GM23338 (cell line): Measurements from ENCODE around the gene ZNF619. TPM values are rescaled to one million over a fixed set of nuclear protein-coding genes. Genes with fewer than 3 reads are reported as not detected.

Source experiments
- ATAC-seq: fragments of 200-7000 bp; cut with Tn5 transposase; 3 replicates; pipeline ENCODE4 v1.9.1; 2020
- DNase-seq: peaks from one replicate; pipeline ENCODE4 v3.0.0-alpha.2; 2015; ENCODE audit warnings: low spot score
- H2AFZ ChIP-seq: fragments of 200-600 bp; sonication (generic); 2 replicates; pipeline ENCODE4 v1.8.0; 2016; ENCODE audit warnings: antibody characterized with exemption, mild to moderate bottlenecking, moderate library complexity
- H3F3A ChIP-seq: fragments of 200-600 bp; sonication (generic); replicated peaks from 2 replicates; pipeline ENCODE4 v1.8.0; 2017; ENCODE audit warnings: antibody characterized with exemption, mixed run types, low read depth
- H3K27ac ChIP-seq: fragments of 200-600 bp; sonication (generic); 2 replicates; pipeline ENCODE4 v1.6.1; 2016; ENCODE audit warnings: low read depth
- H3K27me3 ChIP-seq: fragments of 200-600 bp; sonication (generic); 2 replicates; pipeline ENCODE4 v1.8.0; 2016; ENCODE audit warnings: mild to moderate bottlenecking, mixed run types, moderate library complexity; ENCODE audit not compliant: insufficient read depth
- H3K36me3 ChIP-seq: fragments of 200-600 bp; sonication (generic); 2 replicates; pipeline ENCODE4 v1.8.0; 2016; ENCODE audit warnings: mild to moderate bottlenecking; ENCODE audit not compliant: insufficient read depth
- H3K4me1 ChIP-seq: fragments of 200-600 bp; sonication (generic); 2 replicates; pipeline ENCODE4 v1.8.0; 2016; ENCODE audit warnings: mild to moderate bottlenecking, moderate library complexity; ENCODE audit not compliant: insufficient read depth
- H3K4me2 ChIP-seq: fragments of 200-600 bp; sonication (generic); 2 replicates; pipeline ENCODE4 v1.7.1; 2017; ENCODE audit warnings: mixed run types
- H3K4me3 ChIP-seq: fragments of 200-600 bp; sonication (generic); 2 replicates; pipeline ENCODE4 v1.6.1; 2016; ENCODE audit warnings: mixed run types
- H3K79me2 ChIP-seq: fragments of 200-600 bp; sonication (generic); replicated peaks from 2 replicates; pipeline ENCODE4 v1.8.0; 2017; ENCODE audit warnings: mild to moderate bottlenecking; ENCODE audit not compliant: insufficient read depth
- H3K9me2 ChIP-seq: fragments of 200-600 bp; sonication (generic); 2 replicates; pipeline ENCODE4 v1.8.0; 2017; ENCODE audit not compliant: insufficient read depth
- H4K20me1 ChIP-seq: fragments of 200-600 bp; sonication (generic); replicated peaks from 2 replicates; pipeline ENCODE4 v1.8.0; 2017; ENCODE audit warnings: mild to moderate bottlenecking; ENCODE audit not compliant: insufficient read depth
- H3K27ac Mint-ChIP-seq: 2 replicates; pipeline ENCODE4 v1.8.0; 2020; ENCODE audit warnings: inconsistent platforms, mild to moderate bottlenecking, moderate library complexity, mixed read lengths
- H3K27me3 Mint-ChIP-seq: 3 replicates; pipeline ENCODE4 v1.8.0; 2022; ENCODE audit warnings: low read depth, mild to moderate bottlenecking, moderate library complexity, mixed read lengths, inconsistent platforms; ENCODE audit not compliant: insufficient read depth, poor library complexity
- H3K36me3 Mint-ChIP-seq: 3 replicates; pipeline ENCODE4 v1.8.0; 2021; ENCODE audit warnings: low read depth, mild to moderate bottlenecking, inconsistent platforms, moderate library complexity, mixed read lengths
- H3K4me1 Mint-ChIP-seq: 3 replicates; pipeline ENCODE4 v1.8.0; 2020; ENCODE audit warnings: mild to moderate bottlenecking, inconsistent platforms, mixed read lengths
- H3K4me3 Mint-ChIP-seq: 3 replicates; pipeline ENCODE4 v1.8.0; 2021; ENCODE audit warnings: moderate library complexity, mild to moderate bottlenecking, inconsistent platforms, mixed read lengths
- H3K9me3 Mint-ChIP-seq: 3 replicates; pipeline ENCODE4 v1.8.0; 2020; ENCODE audit warnings: moderate library complexity, mild to moderate bottlenecking, inconsistent platforms, mixed read lengths
- CREB1 ChIP-seq: fragments of 250-450 bp; sonication (Bioruptor Pico); IDR thresholded peaks from 2 replicates; pipeline ENCODE4 v1.5.0; 2020; ENCODE audit warnings: low read depth, mild to moderate bottlenecking, moderate library complexity
- ETS1 ChIP-seq: IDR thresholded peaks from 2 replicates; pipeline ENCODE4 v1.6.1; 2016; ENCODE audit warnings: antibody characterized with exemption
- EZH2 ChIP-seq: fragments of 200-600 bp; sonication (generic); IDR thresholded peaks from one replicate; pipeline ENCODE4 v1.8.0; 2017; ENCODE audit warnings: antibody characterized with exemption, mild to moderate bottlenecking, low read depth; ENCODE audit not compliant: unreplicated experiment
- EZH2phosphoT487 ChIP-seq: fragments of 200-600 bp; sonication (generic); IDR thresholded peaks from one replicate; pipeline ENCODE4 v1.8.1; 2018; ENCODE audit warnings: antibody characterized with exemption; ENCODE audit not compliant: unreplicated experiment
- JUNB ChIP-seq: IDR thresholded peaks from one replicate; pipeline ENCODE4 v1.6.1; 2016; ENCODE audit warnings: antibody characterized with exemption; ENCODE audit not compliant: unreplicated experiment
- NANOG ChIP-seq: IDR thresholded peaks from 2 replicates; pipeline ENCODE4 v1.6.1; 2016; ENCODE audit warnings: antibody characterized with exemption, borderline replicate concordance
- POLR2AphosphoS5 ChIP-seq: IDR thresholded peaks from 2 replicates; pipeline ENCODE4 v1.6.1; 2016; ENCODE audit warnings: antibody characterized with exemption, low read depth
- STAT1 ChIP-seq: IDR thresholded peaks from one replicate; pipeline ENCODE4 v1.6.1; 2016; ENCODE audit warnings: antibody characterized with exemption; ENCODE audit not compliant: unreplicated experiment
- ZNF114 ChIP-seq: fragments of 250-450 bp; sonication (Bioruptor Pico); IDR thresholded peaks from 2 replicates; pipeline ENCODE4 v1.5.0; 2020; ENCODE audit warnings: mild to moderate bottlenecking, moderate library complexity
- ZNF331 ChIP-seq: fragments of 250-450 bp; sonication (Bioruptor Pico); IDR thresholded peaks from 2 replicates; pipeline ENCODE4 v1.5.0; 2020; ENCODE audit warnings: low read depth, mild to moderate bottlenecking, moderate library complexity
- polyA plus RNA-seq: library from polyadenylated mRNA; unstranded; fragments of >200 nt; fragmentation: Nextera tagmentation; extraction: Ambion mirVana; gene quantifications from 2 replicates; pipeline ENCODE4 v1.2.1, GENCODE V29; 2016
- total RNA-seq: library from RNA; depleted of rRNA; stranded (reverse); fragments of >200 nt; shearing (Covaris generic); gene quantifications from 2 replicates; pipeline ENCODE4 v1.2.3, GENCODE V29; 2014
- TF ChIP-seq, protein P1 (sequence below), 2 experiments: fragments of 200-600 bp in 1 of 2; sonication (generic) in 1 of 2; conservative IDR thresholded peaks; 2 replicates each; pipeline versions ENCODE4 v1.5.1 to v1.6.1; 2016 to 2017; ENCODE audit warnings: antibody characterized with exemption in 2 of 2, low read depth in 2 of 2, mild to moderate bottlenecking in 2 of 2, moderate library complexity in 1 of 2
- TF ChIP-seq, protein P2 (sequence below): IDR thresholded peaks from one replicate; pipeline ENCODE4 v1.6.1; 2018; ENCODE audit warnings: antibody characterized with exemption; ENCODE audit not compliant: unreplicated experiment
- TF ChIP-seq, protein P3 (sequence below): fragments of 250-450 bp; sonication (Bioruptor Pico); IDR thresholded peaks from 2 replicates; pipeline ENCODE4 v1.5.0; 2020; ENCODE audit warnings: mild to moderate bottlenecking, moderate library complexity

Gene ZNF619
- total and polyA plus RNA-seq, 2 experiments from 2014 or later = 1.3 to 7.4 TPM

DNA sequence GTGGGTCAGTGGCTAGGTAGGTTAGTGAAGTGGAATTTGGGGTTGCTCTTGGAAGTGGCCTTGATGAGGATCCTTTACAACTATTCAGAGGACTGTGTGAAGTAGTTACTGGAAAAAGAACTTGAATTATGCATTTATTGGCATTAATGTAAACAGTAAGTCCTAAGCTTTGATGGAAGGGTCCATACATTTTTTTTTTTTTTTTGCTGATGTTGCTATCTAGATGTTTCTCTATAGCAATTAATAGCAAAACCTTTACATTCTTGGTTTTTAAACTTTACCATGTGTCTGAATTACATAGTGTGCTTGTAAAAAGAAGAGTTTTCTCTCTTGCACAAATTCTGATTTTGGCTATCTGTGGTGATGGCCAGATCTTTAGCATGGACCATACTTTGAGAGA, 57.4 kb downstream of the ZNF619 start:
- Mint-ChIP-seq H3K4me1 (no peaks in the 10 kb centered on the region), H3K27me3 (peaks cover 3% of the 10 kb centered on the region), H3K27ac (no peak overlapping the region), H3K4me3 (no peak overlapping the region), H3K9me3 (peaks cover 25% of the 10 kb centered on the region), H3K36me3 (peaks cover 97% of the 10 kb centered on the region)
- ATAC-seq (no peak), DNase-seq (no peak)
- H3K36me3 ChIP-seq = peaks cover 25% of the 10 kb centered on the region
- H3K4me1 ChIP-seq = no peaks in the 10 kb centered on the region
- no peaks in the 10 kb centered on the region for H3F3A ChIP-seq
- H4K20me1 ChIP-seq = no peaks in the 10 kb centered on the region
- H3K79me2 ChIP-seq = no peaks in the 10 kb centered on the region
- no peak overlapping the region for H3K4me2 ChIP-seq
- H3K9me2 ChIP-seq = no peaks in the 10 kb centered on the region
- H2AFZ ChIP-seq = no peak overlapping the region
- no peak overlapping the region for H3K27ac ChIP-seq
- H3K4me3 ChIP-seq = no peak overlapping the region
- TF ChIP-seq, protein P1, sequence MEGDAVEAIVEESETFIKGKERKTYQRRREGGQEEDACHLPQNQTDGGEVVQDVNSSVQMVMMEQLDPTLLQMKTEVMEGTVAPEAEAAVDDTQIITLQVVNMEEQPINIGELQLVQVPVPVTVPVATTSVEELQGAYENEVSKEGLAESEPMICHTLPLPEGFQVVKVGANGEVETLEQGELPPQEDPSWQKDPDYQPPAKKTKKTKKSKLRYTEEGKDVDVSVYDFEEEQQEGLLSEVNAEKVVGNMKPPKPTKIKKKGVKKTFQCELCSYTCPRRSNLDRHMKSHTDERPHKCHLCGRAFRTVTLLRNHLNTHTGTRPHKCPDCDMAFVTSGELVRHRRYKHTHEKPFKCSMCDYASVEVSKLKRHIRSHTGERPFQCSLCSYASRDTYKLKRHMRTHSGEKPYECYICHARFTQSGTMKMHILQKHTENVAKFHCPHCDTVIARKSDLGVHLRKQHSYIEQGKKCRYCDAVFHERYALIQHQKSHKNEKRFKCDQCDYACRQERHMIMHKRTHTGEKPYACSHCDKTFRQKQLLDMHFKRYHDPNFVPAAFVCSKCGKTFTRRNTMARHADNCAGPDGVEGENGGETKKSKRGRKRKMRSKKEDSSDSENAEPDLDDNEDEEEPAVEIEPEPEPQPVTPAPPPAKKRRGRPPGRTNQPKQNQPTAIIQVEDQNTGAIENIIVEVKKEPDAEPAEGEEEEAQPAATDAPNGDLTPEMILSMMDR (conservative IDR thresholded peaks at IDR 0.05; ENCODE audit: low read depth in 2 of 2) = no peak
- TF ChIP-seq, protein P2, sequence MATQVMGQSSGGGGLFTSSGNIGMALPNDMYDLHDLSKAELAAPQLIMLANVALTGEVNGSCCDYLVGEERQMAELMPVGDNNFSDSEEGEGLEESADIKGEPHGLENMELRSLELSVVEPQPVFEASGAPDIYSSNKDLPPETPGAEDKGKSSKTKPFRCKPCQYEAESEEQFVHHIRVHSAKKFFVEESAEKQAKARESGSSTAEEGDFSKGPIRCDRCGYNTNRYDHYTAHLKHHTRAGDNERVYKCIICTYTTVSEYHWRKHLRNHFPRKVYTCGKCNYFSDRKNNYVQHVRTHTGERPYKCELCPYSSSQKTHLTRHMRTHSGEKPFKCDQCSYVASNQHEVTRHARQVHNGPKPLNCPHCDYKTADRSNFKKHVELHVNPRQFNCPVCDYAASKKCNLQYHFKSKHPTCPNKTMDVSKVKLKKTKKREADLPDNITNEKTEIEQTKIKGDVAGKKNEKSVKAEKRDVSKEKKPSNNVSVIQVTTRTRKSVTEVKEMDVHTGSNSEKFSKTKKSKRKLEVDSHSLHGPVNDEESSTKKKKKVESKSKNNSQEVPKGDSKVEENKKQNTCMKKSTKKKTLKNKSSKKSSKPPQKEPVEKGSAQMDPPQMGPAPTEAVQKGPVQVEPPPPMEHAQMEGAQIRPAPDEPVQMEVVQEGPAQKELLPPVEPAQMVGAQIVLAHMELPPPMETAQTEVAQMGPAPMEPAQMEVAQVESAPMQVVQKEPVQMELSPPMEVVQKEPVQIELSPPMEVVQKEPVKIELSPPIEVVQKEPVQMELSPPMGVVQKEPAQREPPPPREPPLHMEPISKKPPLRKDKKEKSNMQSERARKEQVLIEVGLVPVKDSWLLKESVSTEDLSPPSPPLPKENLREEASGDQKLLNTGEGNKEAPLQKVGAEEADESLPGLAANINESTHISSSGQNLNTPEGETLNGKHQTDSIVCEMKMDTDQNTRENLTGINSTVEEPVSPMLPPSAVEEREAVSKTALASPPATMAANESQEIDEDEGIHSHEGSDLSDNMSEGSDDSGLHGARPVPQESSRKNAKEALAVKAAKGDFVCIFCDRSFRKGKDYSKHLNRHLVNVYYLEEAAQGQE = no peak
- TF ChIP-seq EZH2 = no peak
- TF ChIP-seq ZNF331 (CRISPR knock-in tag) = no peak
- TF ChIP-seq JUNB = no peak
- TF ChIP-seq ZNF114 = no peak
- TF ChIP-seq ETS1 = no peak
- TF ChIP-seq, protein P3, sequence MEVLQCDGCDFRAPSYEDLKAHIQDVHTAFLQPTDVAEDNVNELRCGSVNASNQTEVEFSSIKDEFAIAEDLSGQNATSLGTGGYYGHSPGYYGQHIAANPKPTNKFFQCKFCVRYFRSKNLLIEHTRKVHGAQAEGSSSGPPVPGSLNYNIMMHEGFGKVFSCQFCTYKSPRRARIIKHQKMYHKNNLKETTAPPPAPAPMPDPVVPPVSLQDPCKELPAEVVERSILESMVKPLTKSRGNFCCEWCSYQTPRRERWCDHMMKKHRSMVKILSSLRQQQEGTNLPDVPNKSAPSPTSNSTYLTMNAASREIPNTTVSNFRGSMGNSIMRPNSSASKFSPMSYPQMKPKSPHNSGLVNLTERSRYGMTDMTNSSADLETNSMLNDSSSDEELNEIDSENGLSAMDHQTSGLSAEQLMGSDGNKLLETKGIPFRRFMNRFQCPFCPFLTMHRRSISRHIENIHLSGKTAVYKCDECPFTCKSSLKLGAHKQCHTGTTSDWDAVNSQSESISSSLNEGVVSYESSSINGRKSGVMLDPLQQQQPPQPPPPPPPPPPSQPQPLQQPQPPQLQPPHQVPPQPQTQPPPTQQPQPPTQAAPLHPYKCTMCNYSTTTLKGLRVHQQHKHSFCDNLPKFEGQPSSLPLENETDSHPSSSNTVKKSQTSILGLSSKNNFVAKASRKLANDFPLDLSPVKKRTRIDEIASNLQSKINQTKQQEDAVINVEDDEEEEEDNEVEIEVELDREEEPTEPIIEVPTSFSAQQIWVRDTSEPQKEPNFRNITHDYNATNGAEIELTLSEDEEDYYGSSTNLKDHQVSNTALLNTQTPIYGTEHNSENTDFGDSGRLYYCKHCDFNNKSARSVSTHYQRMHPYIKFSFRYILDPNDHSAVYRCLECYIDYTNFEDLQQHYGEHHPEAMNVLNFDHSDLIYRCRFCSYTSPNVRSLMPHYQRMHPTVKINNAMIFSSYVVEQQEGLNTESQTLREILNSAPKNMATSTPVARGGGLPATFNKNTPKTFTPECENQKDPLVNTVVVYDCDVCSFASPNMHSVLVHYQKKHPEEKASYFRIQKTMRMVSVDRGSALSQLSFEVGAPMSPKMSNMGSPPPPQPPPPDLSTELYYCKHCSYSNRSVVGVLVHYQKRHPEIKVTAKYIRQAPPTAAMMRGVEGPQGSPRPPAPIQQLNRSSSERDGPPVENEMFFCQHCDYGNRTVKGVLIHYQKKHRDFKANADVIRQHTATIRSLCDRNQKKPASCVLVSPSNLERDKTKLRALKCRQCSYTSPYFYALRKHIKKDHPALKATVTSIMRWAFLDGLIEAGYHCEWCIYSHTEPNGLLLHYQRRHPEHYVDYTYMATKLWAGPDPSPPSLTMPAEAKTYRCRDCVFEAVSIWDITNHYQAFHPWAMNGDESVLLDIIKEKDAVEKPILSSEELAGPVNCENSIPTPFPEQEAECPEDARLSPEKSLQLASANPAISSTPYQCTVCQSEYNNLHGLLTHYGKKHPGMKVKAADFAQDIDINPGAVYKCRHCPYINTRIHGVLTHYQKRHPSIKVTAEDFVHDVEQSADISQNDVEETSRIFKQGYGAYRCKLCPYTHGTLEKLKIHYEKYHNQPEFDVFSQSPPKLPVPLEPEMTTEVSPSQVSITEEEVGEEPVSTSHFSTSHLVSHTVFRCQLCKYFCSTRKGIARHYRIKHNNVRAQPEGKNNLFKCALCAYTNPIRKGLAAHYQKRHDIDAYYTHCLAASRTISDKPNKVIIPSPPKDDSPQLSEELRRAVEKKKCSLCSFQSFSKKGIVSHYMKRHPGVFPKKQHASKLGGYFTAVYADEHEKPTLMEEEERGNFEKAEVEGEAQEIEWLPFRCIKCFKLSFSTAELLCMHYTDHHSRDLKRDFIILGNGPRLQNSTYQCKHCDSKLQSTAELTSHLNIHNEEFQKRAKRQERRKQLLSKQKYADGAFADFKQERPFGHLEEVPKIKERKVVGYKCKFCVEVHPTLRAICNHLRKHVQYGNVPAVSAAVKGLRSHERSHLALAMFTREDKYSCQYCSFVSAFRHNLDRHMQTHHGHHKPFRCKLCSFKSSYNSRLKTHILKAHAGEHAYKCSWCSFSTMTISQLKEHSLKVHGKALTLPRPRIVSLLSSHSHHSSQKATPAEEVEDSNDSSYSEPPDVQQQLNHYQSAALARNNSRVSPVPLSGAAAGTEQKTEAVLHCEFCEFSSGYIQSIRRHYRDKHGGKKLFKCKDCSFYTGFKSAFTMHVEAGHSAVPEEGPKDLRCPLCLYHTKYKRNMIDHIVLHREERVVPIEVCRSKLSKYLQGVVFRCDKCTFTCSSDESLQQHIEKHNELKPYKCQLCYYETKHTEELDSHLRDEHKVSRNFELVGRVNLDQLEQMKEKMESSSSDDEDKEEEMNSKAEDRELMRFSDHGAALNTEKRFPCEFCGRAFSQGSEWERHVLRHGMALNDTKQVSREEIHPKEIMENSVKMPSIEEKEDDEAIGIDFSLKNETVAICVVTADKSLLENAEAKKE (CRISPR knock-in tag) = no peak
- TF ChIP-seq STAT1 = no peak
- no peak for TF ChIP-seq NANOG
- no peak for TF ChIP-seq CREB1 (CRISPR knock-in tag)
- no peak for TF ChIP-seq EZH2phosphoT487
- no peak for TF ChIP-seq POLR2AphosphoS5
- H3K27me3 ChIP-seq = no peaks in the 10 kb centered on the region
